Keratinocyte (primary cell): Measurements from ENCODE around the gene DIS3L2. TPM values are rescaled to one million over a fixed set of nuclear protein-coding genes. Genes with fewer than 3 reads are reported as not detected.
"Not testable (repeated sequence)": the region's sequence is repeated elsewhere in the genome, so short reads cannot be mapped to it uniquely, and the experiment has no call there.

ENCODE experiments used
- DNase-seq: peaks from one replicate; pipeline ENCODE4 v3.0.0-alpha.2; 2011; ENCODE audit warnings: low read depth, missing footprints, low spot score
- FAIRE-seq: peaks from 2 replicates; lab custom pipeline; 2011; peaks lifted over from hg19 to GRCh38; lab: Jason Lieb, UNC
- H2AFZ ChIP-seq: 2 replicates; pipeline ENCODE4 v1.6.0; 2012; ENCODE audit warnings: low read length, control low read depth, inconsistent platforms; ENCODE audit not compliant: control insufficient read depth
- H3K27ac ChIP-seq: 2 replicates; pipeline ENCODE4 v1.5.1; 2011; ENCODE audit warnings: low read length; ENCODE audit not compliant: control insufficient read depth, insufficient read depth
- H3K27me3 ChIP-seq: 3 replicates; pipeline ENCODE4 v1.6.0; 2011; ENCODE audit warnings: low read length; ENCODE audit not compliant: control insufficient read depth, insufficient read depth; ENCODE audit errors: extremely low read depth
- H3K36me3 ChIP-seq, 2 experiments: 2 replicates in 1 of 2; 3 replicates in 1 of 2; pipeline ENCODE4 v1.5.1; 2011; ENCODE audit warnings: low read length in 2 of 2, mild to moderate bottlenecking in 1 of 2; ENCODE audit not compliant: control insufficient read depth in 2 of 2, insufficient read depth in 2 of 2; ENCODE audit errors: extremely low read depth in 1 of 2
- H3K4me1 ChIP-seq: 3 replicates; pipeline ENCODE4 v1.5.1; 2011; ENCODE audit warnings: low read length; ENCODE audit not compliant: control insufficient read depth, insufficient read depth; ENCODE audit errors: extremely low read depth
- H3K4me2 ChIP-seq: 3 replicates; pipeline ENCODE4 v1.6.0; 2011; ENCODE audit warnings: low read depth, low read length; ENCODE audit not compliant: control insufficient read depth, insufficient read depth; ENCODE audit errors: extremely low read depth
- H3K4me3 ChIP-seq, 3 experiments: fragments of 200-600 bp in 1 of 3; sonication (generic) in 1 of 3; 2 replicates in 2 of 3; 3 replicates in 1 of 3; pipeline ENCODE4 v1.5.1; 2011 to 2016; ENCODE audit warnings: low read length in 3 of 3, mild to moderate bottlenecking in 3 of 3, control low read depth in 2 of 3, inconsistent platforms in 1 of 3, low read depth in 1 of 3, mixed read lengths in 1 of 3, mixed run types in 1 of 3, moderate library complexity in 1 of 3; ENCODE audit not compliant: control insufficient read depth in 2 of 3, insufficient read depth in 2 of 3; ENCODE audit errors: extremely low read depth in 1 of 3
- H3K79me2 ChIP-seq: 2 replicates; pipeline ENCODE4 v1.6.0; 2012; ENCODE audit warnings: low read length; ENCODE audit not compliant: control insufficient read depth, insufficient read depth
- H3K9ac ChIP-seq: 3 replicates; pipeline ENCODE4 v1.6.0; 2011; ENCODE audit warnings: low read length; ENCODE audit not compliant: control insufficient read depth, insufficient read depth; ENCODE audit errors: extremely low read depth
- H3K9me1 ChIP-seq: 3 replicates; pipeline ENCODE4 v1.6.0; 2011; ENCODE audit warnings: low read length; ENCODE audit not compliant: control insufficient read depth, insufficient read depth; ENCODE audit errors: extremely low read depth
- H3K9me3 ChIP-seq: 2 replicates; pipeline ENCODE4 v1.5.1; 2012; ENCODE audit warnings: low read depth, low read length; ENCODE audit not compliant: control insufficient read depth
- H4K20me1 ChIP-seq: 3 replicates; pipeline ENCODE4 v1.6.0; 2011; ENCODE audit warnings: low read length; ENCODE audit not compliant: control insufficient read depth, insufficient read depth; ENCODE audit errors: extremely low read depth
- EZH2 ChIP-seq: IDR thresholded peaks from one replicate; pipeline ENCODE4 v1.6.1; 2012; ENCODE audit warnings: inconsistent platforms, mild to moderate bottlenecking, low read length, moderate library complexity
- dilution Hi-C: fragments of 300-500 bp; cut with MboI; formaldehyde crosslinking; loops from one replicate; pipeline ENCODE4 v1.7.0; 2020; ENCODE audit warnings: low sequenced_read_pairs; ENCODE audit not compliant: extremely low pct_ligation_motif_present
- polyA plus RNA-seq, 5 experiments: library from polyadenylated mRNA; depleted of rRNA in 3 of 5; stranded (reverse) in 3 of 5; stranded (forward) in 1 of 5; unstranded in 1 of 5; fragments of >200 nt; gene quantifications; 1 replicate in 1 of 5; 2 replicates in 3 of 5; 3 replicates in 1 of 5; pipeline versions ENCODE4 v1.2.1 to v1.2.3, GENCODE V29; 2011 to 2012; ENCODE audit warnings: missing spikeins in 2 of 5, low read depth in 1 of 5, low replicate concordance in 1 of 5
- TF ChIP-seq, protein P1 (sequence below), 3 experiments: IDR thresholded peaks in 1 of 3; conservative IDR thresholded peaks in 1 of 3; optimal IDR thresholded peaks in 1 of 3; 2 replicates in 2 of 3; 3 replicates in 1 of 3; pipeline versions ENCODE3 to v1.5.1; 2011; ENCODE audit warnings: low read length in 3 of 3, mild to moderate bottlenecking in 3 of 3, moderate library complexity in 2 of 3, control low read depth in 1 of 3, inconsistent platforms in 1 of 3; ENCODE audit not compliant: insufficient read depth in 2 of 3; ENCODE audit errors: extremely low read depth in 1 of 3

DIS3L2 gene
- polyA plus RNA-seq, 1 donor (not counting 4 experiments of a cell fraction or from before 2014, with no cell fraction given) = 8.6 TPM

DNA sequence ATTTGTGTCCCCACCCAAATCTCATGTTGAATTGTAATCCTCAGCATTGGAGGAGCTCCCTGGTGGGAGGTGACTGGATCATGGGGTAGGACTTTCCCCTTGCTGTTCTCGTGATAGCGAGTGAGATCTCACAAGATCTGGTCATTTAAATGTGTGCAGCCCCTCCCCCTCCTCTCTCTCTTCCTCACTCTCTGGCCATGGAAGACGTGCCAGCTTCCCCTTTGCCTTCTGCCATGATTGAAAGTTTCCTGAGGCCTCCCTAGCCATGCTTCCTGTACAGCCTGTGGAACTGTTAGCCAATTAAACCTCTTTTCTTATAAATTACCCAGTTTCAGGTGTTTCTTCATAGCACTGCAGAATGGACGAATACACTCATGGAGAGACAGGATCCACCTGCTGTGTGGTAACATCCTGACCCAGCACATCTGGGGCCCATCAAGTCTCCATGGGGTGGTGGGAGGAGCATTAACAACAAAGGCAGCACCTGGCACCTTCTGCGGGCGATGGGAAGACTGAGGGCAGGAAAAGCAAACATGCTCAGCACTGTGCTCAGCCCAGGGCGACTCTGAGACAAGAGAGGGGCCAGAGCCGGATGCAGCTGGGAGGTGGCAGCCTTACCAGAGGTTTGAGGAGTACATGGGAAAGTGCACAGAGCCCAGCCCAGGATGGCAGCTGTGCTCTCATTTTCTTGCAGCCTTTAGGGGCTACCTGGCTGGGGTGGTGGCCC lies 400.8 kb downstream of the DIS3L2 start:
- no peaks in the 10 kb centered on the region for H3K79me2 ChIP-seq
- TF ChIP-seq, protein P1, sequence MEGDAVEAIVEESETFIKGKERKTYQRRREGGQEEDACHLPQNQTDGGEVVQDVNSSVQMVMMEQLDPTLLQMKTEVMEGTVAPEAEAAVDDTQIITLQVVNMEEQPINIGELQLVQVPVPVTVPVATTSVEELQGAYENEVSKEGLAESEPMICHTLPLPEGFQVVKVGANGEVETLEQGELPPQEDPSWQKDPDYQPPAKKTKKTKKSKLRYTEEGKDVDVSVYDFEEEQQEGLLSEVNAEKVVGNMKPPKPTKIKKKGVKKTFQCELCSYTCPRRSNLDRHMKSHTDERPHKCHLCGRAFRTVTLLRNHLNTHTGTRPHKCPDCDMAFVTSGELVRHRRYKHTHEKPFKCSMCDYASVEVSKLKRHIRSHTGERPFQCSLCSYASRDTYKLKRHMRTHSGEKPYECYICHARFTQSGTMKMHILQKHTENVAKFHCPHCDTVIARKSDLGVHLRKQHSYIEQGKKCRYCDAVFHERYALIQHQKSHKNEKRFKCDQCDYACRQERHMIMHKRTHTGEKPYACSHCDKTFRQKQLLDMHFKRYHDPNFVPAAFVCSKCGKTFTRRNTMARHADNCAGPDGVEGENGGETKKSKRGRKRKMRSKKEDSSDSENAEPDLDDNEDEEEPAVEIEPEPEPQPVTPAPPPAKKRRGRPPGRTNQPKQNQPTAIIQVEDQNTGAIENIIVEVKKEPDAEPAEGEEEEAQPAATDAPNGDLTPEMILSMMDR (optimal IDR thresholded peaks at IDR 0.05 in 1 of 3, IDR thresholded peaks at IDR 0.05 in 1 of 3, conservative IDR thresholded peaks at IDR 0.05 in 1 of 3; ENCODE audit: extremely low read depth in 1 of 3, insufficient read depth in 2 of 3, low read length in 3 of 3) = no peak
- no peak for TF ChIP-seq EZH2
- peaks cover 3% of the 10 kb centered on the region for H3K27me3 ChIP-seq
- no peak for FAIRE-seq
- H4K20me1 ChIP-seq = no peaks in the 10 kb centered on the region
- no peaks in the 10 kb centered on the region for H3K36me3 ChIP-seq
- H3K4me2 ChIP-seq = no peak overlapping the region
- H3K9me1 ChIP-seq = no peaks in the 10 kb centered on the region
- no peak overlapping the region for H2AFZ ChIP-seq
- DNase-seq = no peak
- H3K4me1 ChIP-seq = no peaks in the 10 kb centered on the region
- H3K9ac ChIP-seq = no peak overlapping the region
- H3K9me3 ChIP-seq = no peaks in the 10 kb centered on the region
- no peak overlapping the region for H3K27ac ChIP-seq
- H3K4me3 ChIP-seq = no peak overlapping the region
- dilution Hi-C loops = no loop called here

DNA sequence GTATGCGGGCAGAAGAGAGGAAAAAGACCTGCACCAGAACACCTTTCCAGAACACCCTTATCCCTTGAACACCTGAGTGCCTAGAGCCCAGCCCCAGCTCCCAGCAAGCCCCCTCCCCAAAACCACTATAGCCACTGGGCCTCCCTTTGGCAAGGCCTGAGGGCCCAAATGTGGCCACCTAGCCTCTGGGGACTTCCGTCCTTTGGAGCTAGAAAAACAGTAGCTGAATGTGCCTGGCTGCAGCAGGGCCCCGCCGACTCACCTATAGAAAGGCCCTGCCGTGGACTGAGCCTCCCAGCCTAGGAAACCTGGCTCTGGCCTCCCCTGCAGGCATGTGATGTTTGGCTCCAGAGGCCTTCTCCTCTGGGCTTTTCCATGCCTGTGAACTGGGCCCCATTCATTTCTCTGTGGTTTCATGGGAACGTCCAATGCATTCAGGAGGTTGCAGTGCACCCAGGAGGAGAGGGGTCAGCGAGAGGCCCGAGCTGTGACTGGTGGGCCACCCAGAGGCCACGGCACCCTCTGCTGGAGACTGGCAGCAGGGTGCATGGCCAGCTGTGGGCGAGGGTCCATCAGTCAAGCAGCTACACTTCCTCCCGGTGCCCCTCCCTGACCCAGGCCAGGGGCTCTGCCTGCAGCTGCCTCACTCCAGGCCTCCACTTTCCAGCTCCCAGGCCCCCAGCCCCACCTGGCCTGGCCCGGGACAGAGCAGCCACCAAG lies 401.7 kb downstream of the DIS3L2 start:
- H3K4me3 ChIP-seq, H3K79me2 ChIP-seq, FAIRE-seq, DNase-seq, dilution Hi-C loops, H3K4me2 ChIP-seq, H4K20me1 ChIP-seq, H3K27ac ChIP-seq, H2AFZ ChIP-seq, H3K27me3 ChIP-seq, H3K9me1 ChIP-seq, H3K9me3 ChIP-seq, H3K9ac ChIP-seq, H3K36me3 ChIP-seq, H3K4me1 ChIP-seq: not testable (repeated sequence)
